GM18508 (cell line): ENCODE measurements around the gene PAMR1.

Experiments
- ATAC-seq: cut with Tn5 transposase; IDR thresholded peaks from one replicate; pipeline ENCODE4 v1.9.1; 2021; ENCODE audit warnings: moderate number of reproducible peaks; ENCODE audit not compliant: insufficient read depth, unreplicated experiment

The PAMR1 gene

GRCh38 chr11:35507688-35508087 lies 17.7 kb downstream of the PAMR1 start:
- ATAC-seq = no peak

GRCh38 chr11:35501776-35502175 lies 23.6 kb downstream of the PAMR1 start:
- no peak for ATAC-seq

GRCh38 chr11:35500744-35501143 lies 24.7 kb downstream of the PAMR1 start:
- no peak for ATAC-seq

GRCh38 chr11:35496416-35496815 lies 29.0 kb downstream of the PAMR1 start:
- no peak for ATAC-seq

- no peak for ATAC-seq
Observed at GRCh38 chr11:35494957-35495490, 30.4 kb downstream of the PAMR1 start.

- ATAC-seq = no peak
Observed at GRCh38 chr11:35491231-35491871, 34.1 kb downstream of the PAMR1 start.

GRCh38 chr11:35488117-35488516 lies 37.3 kb downstream of the PAMR1 start:
- ATAC-seq = no peak

- ATAC-seq = no peak
Observed at GRCh38 chr11:35487532-35488078, 37.8 kb downstream of the PAMR1 start.

- ATAC-seq = no peak
Observed at GRCh38 chr11:35486934-35487333, 38.5 kb downstream of the PAMR1 start.

GRCh38 chr11:35486446-35486845 lies 39.0 kb downstream of the PAMR1 start:
- no peak for ATAC-seq

GRCh38 chr11:35485656-35486322 lies 39.6 kb downstream of the PAMR1 start:
- no peak for ATAC-seq

GRCh38 chr11:35484435-35484834 lies 41.0 kb downstream of the PAMR1 start:
- ATAC-seq = no peak

- ATAC-seq = no peak
Observed at GRCh38 chr11:35483131-35483820, 42.1 kb downstream of the PAMR1 start.

GRCh38 chr11:35479731-35480130 lies 45.7 kb downstream of the PAMR1 start:
- no peak for ATAC-seq

GRCh38 chr11:35478471-35479091 lies 46.8 kb downstream of the PAMR1 start:
- ATAC-seq = no peak

- ATAC-seq = no peak
Observed at GRCh38 chr11:35477901-35478300, 47.5 kb downstream of the PAMR1 start.

GRCh38 chr11:35474688-35475087 lies 50.7 kb downstream of the PAMR1 start:
- ATAC-seq = no peak

- ATAC-seq = no peak
Observed at GRCh38 chr11:35473795-35474374, 51.5 kb downstream of the PAMR1 start.

- ATAC-seq = no peak
Observed at GRCh38 chr11:35470616-35471015, 54.8 kb downstream of the PAMR1 start.

GRCh38 chr11:35466058-35466457 lies 59.4 kb downstream of the PAMR1 start:
- no peak for ATAC-seq
